GM18867 (cell line): ENCODE results near the gene CCDC187.
"Not testable (repeated sequence)": the region's sequence is repeated elsewhere in the genome, so short reads cannot be mapped to it uniquely, and the experiment has no call there.

Experiments
- ATAC-seq: cut with Tn5 transposase; IDR thresholded peaks from one replicate; pipeline ENCODE4 v1.9.1; 2021; ENCODE audit warnings: mild to moderate bottlenecking, moderate library complexity; ENCODE audit not compliant: unreplicated experiment

Gene CCDC187

DNA sequence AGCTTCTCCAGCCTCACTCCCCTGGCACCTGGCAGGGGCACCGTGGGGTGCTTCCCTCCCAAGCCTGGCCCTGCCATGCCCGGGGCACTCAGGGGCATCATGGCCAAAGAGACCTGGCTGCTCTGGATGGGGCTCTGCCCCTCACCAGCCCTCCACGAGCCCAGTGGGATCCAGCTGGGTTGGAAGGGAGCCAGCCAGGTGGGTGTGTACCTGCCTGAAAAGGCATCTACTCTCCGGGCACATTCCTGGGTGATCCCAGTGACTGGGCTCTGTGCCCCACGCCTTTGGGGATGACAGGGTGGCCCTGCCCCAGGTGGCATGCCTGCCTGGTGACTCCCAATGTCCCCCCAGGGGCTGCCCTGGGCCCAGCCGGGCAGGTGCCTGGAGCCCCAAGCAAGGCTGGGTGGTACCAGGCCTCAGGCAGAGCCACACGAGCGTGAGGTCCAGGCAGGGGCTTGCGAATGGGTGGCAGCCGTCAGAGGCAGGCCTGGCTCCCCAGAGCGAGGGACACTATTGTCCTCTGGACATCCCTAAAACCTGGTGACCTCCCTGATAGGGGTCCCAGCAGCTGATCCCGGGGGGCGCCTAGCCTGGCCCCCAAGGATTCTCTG, 24.2 kb upstream of the CCDC187 start:
- ATAC-seq = no peak

DNA sequence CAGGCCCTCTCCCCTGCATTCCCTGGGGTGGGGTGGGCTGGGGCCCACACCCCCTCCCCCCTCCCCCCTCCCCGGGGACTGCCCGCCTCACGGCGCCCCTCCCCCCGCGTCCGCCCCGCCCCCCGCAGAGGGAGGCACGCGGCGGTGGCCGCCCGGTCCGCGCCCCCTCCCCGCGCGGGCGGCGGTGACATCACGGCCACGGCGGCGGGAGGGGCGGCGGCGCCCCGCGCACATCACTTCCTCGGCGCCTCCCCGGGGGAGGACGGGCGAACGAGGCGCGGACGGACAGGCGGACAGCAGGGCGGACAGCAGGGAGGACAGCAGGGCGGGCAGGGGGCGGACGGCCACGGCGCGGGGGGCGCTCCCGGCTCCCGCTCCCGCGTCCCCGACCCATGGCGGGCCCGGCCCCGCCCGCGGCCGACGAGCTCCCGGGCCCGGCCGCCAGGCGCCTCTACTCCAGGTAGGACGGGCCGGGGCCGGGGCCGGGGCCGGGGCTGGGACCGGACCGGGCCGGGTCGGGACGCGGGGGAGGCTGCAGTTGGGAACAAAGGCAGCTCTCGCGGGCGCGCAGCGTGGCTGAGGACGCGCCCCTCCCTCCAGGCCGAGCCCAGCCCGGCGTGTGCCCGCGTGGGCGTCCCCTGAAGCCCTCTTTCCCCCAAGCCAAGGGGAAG, 23.5 kb upstream of the CCDC187 start, which contains the start of gene GPSM1:
GPSM1 (plus strand) TSS at position 236 of the 671 bp plus-strand sequence; CDS start at position 393, 157 bp downstream.
- no peak for ATAC-seq

- ATAC-seq = no peak
Observed at GRCh38 chr9:136326761-136327303, 22.9 kb upstream of the CCDC187 start.

DNA sequence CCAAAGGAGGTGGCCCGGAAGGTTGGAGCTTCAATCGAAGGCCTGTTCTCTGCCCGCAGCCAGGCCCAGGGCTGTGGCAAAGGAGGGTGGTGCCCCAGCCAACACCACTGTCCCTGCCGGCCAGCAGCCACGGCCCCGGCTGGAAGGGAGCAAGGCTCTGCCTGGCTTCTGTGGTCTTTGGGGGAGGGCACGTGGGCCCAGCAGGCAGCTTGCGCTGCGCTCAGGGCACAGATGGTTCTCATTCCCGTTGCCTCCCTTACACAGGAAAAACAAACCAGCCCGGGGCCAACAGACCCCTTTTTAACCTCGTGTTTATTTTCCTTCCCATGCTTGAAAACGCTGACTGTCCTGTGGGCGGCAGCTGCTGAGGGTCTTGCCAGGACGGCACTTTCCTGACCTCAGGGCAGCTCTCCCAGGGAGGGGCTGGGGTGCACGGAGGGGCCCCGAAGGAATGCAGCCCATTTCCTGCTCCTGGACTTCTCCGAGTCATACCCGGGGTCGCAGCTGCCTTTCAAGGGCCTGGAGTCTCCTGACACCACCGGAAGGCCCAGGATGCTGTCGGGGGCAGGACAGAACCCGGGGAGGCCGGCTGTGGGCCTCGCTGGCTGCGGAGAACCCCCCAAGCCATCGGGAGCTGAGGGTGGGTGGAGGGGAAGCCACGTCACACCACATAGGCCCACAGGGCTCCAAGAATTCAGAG, 22.3 kb upstream of the CCDC187 start:
- no peak for ATAC-seq

DNA sequence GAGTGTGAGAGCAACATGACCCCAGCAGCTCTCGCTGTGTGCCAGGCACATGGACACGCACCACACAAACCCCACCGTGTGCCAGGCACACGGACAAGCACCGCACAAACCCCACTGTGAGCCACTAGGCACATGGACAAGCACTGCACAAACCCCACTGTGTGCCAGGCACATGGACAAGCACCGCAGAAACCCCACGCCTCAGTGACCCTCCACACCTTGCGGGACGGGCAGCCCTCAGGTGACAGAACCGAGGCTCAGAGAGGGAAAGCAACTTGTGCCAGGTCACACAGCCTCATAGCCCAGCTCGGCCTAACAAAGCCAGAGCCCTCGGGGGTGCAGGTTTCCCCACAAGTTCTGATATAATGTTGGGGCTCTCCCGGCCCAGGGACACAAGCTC, 21.5 kb upstream of the CCDC187 start:
- no peak for ATAC-seq

GRCh38 chr9:136324501-136325300, 20.8 kb upstream of the CCDC187 start:
- ATAC-seq = no peak

GRCh38 chr9:136323371-136323789, 19.5 kb upstream of the CCDC187 start:
- no peak for ATAC-seq

DNA sequence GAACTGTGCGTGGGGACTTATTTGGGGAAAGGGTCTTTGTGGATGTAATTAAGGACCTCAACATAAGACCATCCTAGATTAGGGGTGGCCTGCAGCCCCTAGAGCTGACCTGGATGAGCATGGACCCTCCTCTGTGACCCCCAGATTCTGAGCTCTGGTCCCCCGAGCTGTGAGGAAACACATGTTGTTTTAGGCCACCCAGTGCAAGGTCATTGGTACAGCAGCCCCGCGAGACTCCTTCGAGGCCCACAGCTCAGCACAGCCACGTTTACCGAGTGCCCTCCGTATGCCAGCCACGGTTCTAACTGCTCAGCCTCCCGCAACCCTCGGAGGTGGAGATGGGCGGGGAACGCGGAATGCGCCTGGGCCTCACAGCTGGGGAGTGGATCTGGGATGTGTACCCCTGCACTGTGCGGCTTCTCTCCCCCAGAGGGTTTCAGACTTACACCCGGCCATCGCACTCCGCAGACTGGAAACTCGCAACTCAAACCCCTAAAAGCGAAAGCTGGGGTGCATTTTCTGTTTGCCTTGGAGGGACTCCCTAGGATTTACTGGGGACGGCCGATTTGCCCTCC, 18.9 kb upstream of the CCDC187 start:
- no peak for ATAC-seq

- ATAC-seq = no peak
Observed at GRCh38 chr9:136321561-136321960, 17.7 kb upstream of the CCDC187 start.

DNA sequence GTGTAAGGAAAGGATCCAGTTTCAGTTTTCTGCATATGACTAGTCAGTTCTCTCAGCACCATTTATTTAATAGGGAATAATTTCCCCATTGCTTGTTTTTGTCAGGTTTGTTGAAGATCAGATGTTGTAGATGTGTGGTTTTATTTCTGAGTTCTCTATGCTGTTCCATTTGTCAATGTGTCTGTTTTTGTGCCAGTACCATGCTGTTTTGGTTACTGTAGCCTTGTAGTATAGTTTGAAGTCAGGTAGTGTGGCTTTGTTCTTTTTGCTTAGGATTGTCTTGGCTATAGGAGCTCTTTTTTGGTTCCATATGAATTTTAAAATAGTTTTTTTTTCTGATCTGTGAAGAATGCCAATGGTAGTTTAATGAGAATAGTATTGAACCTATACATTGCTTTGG, 17.1 kb upstream of the CCDC187 start:
- ATAC-seq = not testable (repeated sequence)

DNA sequence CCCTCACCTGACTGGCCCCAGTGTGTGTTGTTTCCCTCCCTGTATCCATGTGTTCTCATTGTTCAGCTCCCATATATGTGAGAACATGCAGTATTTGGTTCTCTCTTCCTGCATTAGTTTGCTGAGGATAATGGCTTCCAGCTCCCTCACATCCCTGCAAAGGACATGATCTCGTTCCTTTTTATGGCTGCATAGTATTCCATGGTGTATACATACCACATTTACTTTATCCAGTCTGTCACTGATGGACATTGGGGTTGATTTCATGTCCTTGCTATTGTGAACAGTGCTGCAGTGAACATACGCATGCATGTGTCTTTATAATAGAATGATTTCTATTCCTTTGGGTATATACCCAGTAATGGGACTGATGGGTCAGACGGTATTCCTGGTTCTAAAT, 16.1 kb upstream of the CCDC187 start:
- not testable (repeated sequence) for ATAC-seq

DNA sequence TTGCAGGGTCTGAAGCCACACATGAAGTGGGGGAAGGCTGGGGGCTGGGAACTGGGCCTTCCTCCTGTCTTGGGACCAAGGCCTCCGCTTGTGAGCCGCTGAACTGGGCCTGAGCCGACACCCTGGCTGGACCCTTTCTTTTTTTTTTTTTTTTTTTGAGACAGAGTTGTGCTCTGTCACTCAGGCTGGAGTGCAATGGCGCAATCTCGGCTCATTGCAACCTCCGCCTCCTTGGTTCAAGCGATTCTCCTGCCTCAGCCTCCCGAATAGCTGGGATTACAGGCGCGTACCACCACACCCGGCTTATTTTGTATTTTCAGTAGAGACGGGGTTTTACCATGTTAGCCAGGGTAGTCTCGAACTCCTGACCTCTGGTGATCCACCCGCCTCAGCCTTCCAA, 15.3 kb upstream of the CCDC187 start:
- ATAC-seq = not testable (repeated sequence)

- no peak for ATAC-seq
Observed at GRCh38 chr9:136318776-136319241, 14.9 kb upstream of the CCDC187 start.

DNA sequence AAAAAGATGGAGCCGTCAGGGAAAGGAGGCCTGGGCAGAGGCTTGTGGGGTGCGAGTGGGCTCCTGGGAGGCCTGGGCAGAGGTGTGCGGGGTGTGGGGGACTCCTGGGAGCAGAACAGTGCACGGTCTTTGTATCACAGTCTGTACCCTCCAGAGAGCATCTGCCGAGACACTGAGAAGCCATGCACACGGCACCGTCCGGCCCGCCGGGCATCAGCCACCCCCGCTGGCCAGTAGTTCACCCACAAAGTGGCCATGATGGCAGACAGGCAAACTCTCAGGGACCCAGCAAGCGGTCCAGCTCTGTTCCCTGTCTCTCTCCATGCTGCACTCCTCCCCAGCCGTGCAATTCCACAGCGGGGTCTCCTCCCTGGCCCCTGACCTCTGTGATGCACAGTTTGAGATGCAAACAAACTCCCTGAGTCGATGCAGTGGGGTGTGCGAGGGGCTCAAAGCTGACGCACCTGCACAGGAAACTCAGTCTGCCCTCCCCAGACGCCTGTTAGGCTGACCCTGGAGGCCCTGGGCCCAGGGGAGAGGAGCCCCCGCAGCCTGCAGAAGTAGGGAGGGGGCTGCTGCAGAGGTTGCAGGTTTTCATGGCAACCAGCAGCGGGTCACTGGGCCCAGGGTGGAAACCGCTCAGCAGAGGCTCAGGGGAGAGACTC, 14.3 kb upstream of the CCDC187 start:
- no peak for ATAC-seq

DNA sequence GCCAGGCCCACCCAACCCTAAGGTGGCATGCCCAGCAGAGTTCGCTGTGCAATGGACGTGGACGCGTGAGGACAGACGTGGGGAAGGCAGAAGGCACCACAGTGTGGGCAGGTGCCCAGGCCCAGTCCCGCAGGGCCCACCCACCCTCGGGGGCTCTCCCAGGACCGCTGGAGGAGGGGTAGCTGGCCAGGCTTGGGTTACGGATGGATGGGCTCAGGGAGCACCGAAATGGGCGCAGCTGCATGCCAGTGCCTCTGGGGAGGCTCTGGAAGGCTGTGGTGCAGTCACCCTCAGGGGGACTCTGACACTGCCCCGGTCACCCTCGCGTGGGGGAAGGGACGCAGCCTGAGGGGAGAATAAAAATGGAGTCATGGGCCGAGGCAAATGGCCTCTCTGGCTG, 13.8 kb upstream of the CCDC187 start:
- no peak for ATAC-seq

DNA sequence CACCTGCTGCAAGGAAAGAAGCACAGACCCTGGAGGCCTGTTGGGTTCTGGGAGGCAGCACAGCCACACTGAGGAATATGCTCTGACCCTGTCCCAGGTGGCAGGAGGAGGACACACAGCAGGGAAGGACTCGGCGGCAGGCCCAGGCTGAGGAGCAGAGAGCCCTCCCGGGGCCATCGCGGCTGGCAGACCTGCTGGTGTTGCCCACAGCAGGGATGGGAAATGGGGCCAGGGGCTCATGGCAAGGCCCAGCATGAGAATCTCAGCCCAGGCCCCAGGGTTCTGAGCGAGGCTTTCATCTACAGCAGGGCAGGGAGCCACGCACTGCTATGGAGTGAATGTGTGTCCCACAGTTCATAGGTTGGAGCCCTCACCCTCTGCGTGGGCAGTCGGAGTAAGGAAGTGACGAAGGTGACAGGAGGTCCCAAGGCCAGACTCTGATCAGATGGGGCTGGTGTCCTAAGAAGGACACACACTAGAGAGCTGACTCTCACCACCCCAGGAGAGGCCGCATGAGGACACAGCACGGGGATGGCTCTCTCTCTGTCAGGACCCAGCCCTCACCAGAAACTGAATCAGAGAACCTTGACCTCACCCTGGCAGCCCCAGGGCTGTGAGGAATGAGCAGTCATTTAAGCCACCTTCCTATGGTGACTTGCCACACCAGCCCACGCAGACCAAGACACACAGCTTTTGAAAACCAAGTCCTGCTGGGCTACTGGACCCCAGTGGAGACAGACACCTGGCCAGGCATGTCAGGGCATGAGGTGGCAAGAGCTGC, 13.2 kb upstream of the CCDC187 start:
- no peak for ATAC-seq

GRCh38 chr9:136316271-136316751, 12.4 kb upstream of the CCDC187 start:
- ATAC-seq = no peak

GRCh38 chr9:136314944-136315343, 11.1 kb upstream of the CCDC187 start:
- no peak for ATAC-seq

DNA sequence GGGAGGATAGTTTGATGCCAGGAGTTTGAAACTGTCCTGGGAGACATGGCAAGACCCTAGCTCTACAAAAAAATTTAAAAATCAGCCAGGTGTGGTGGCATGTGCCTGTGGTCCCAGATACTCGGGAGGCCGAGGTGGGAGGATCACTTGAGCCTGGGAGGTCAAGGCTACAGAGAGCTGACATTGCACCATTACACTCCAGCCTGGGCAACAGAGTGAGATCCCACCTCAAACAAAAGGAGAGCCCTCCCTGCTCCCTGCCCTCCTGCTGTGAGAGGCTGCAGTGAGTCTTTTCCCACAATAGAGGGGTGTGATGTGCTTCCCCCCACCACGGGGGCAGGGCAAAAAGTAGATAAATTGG, 10.1 kb upstream of the CCDC187 start:
- ATAC-seq = no peak
